Measurements from ENCODE around the gene RAD51AP2.
"Not testable (repeated sequence)": the region's sequence is repeated elsewhere in the genome, so short reads cannot be mapped to it uniquely, and the experiment has no call there.

Gene RAD51AP2

GRCh38 chr2:17506736-17507616 lies 11.3 kb downstream of the RAD51AP2 start:
- Histone ChIP-seq H3K27me3 (ENCODE audit: insufficient read depth, poor library complexity, severe bottlenecking) (no peaks in the 10 kb centered on the region), H3K4me3 (ENCODE audit: severe bottlenecking) (no peak overlapping the region), H3K9me3 (ENCODE audit: severe bottlenecking) (no peaks in the 10 kb centered on the region), H3K27ac (ENCODE audit: poor library complexity, severe bottlenecking) (no peak overlapping the region), H3K4me1 (ENCODE audit: insufficient read depth, poor library complexity, severe bottlenecking) (peaks cover 4% of the 10 kb centered on the region), H3K36me3 (ENCODE audit: low read depth) (no peaks in the 10 kb centered on the region)
- no peak for DNase-seq (ENCODE audit: low spot score)
- peak; percentile 61 for ATAC-seq (ENCODE audit: low read depth)
- TF ChIP-seq, protein P1, sequence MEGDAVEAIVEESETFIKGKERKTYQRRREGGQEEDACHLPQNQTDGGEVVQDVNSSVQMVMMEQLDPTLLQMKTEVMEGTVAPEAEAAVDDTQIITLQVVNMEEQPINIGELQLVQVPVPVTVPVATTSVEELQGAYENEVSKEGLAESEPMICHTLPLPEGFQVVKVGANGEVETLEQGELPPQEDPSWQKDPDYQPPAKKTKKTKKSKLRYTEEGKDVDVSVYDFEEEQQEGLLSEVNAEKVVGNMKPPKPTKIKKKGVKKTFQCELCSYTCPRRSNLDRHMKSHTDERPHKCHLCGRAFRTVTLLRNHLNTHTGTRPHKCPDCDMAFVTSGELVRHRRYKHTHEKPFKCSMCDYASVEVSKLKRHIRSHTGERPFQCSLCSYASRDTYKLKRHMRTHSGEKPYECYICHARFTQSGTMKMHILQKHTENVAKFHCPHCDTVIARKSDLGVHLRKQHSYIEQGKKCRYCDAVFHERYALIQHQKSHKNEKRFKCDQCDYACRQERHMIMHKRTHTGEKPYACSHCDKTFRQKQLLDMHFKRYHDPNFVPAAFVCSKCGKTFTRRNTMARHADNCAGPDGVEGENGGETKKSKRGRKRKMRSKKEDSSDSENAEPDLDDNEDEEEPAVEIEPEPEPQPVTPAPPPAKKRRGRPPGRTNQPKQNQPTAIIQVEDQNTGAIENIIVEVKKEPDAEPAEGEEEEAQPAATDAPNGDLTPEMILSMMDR (IDR thresholded peaks at IDR 0.05; ENCODE audit: poor library complexity, severe bottlenecking), result no peak

DNA sequence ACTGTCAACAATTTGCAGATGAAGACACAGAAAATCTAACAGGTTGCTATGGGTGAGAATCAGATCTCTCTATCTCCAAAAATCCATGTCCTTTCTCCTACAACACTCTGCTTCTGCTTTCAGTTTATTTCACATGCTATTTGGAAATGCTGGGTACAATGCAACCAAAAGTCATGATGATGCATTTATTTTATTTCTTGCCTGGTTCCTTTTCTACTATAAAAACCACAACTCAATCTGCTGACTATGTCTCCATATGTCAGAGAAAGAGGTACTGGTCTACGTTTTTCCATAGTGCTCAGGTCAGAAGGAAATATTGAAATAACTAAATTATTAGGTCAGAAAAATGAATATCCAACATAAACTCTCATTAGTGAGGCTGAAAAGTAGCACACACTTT lies 20.5 kb downstream of the RAD51AP2 start:
- Histone ChIP-seq H3K4me3 (ENCODE audit: severe bottlenecking) (no peak overlapping the region), H3K36me3 (ENCODE audit: low read depth) (no peaks in the 10 kb centered on the region), H3K27ac (ENCODE audit: poor library complexity, severe bottlenecking) (no peak overlapping the region), H3K4me1 (ENCODE audit: insufficient read depth, poor library complexity, severe bottlenecking) (peaks cover 7% of the 10 kb centered on the region), H3K9me3 (ENCODE audit: severe bottlenecking) (no peaks in the 10 kb centered on the region), H3K27me3 (ENCODE audit: insufficient read depth, poor library complexity, severe bottlenecking) (no peaks in the 10 kb centered on the region)
- TF ChIP-seq, protein P1 (IDR thresholded peaks at IDR 0.05; ENCODE audit: poor library complexity, severe bottlenecking), result no peak
- DNase-seq (ENCODE audit: low spot score) (no peak), ATAC-seq (ENCODE audit: low read depth) (no peak)

- Histone ChIP-seq H3K4me3 (ENCODE audit: severe bottlenecking) (no peak overlapping the region), H3K36me3 (ENCODE audit: low read depth) (no peaks in the 10 kb centered on the region), H3K9me3 (ENCODE audit: severe bottlenecking) (no peaks in the 10 kb centered on the region), H3K4me1 (ENCODE audit: insufficient read depth, poor library complexity, severe bottlenecking) (peaks cover 7% of the 10 kb centered on the region), H3K27me3 (ENCODE audit: insufficient read depth, poor library complexity, severe bottlenecking) (no peaks in the 10 kb centered on the region), H3K27ac (ENCODE audit: poor library complexity, severe bottlenecking) (peak overlapping the region; percentile 33)
- DNase-seq (ENCODE audit: low spot score), result no peak
- peak; percentile 78 for ATAC-seq (ENCODE audit: low read depth)
- TF ChIP-seq, protein P1 (IDR thresholded peaks at IDR 0.05; ENCODE audit: poor library complexity, severe bottlenecking), result no peak
These were observed 22.6 kb downstream of the RAD51AP2 start for GRCh38 chr2:17495590-17495989.

GRCh38 chr2:17490165-17490564 lies 28.1 kb downstream of the RAD51AP2 start:
- H3K4me1 ChIP-seq (ENCODE audit: insufficient read depth, poor library complexity, severe bottlenecking); DNase-seq (ENCODE audit: low spot score); ATAC-seq (ENCODE audit: low read depth); H3K4me3 ChIP-seq (ENCODE audit: severe bottlenecking); H3K9me3 ChIP-seq (ENCODE audit: severe bottlenecking); H3K27me3 ChIP-seq (ENCODE audit: insufficient read depth, poor library complexity, severe bottlenecking); H3K36me3 ChIP-seq (ENCODE audit: low read depth); H3K27ac ChIP-seq (ENCODE audit: poor library complexity, severe bottlenecking): not testable (repeated sequence)

DNA sequence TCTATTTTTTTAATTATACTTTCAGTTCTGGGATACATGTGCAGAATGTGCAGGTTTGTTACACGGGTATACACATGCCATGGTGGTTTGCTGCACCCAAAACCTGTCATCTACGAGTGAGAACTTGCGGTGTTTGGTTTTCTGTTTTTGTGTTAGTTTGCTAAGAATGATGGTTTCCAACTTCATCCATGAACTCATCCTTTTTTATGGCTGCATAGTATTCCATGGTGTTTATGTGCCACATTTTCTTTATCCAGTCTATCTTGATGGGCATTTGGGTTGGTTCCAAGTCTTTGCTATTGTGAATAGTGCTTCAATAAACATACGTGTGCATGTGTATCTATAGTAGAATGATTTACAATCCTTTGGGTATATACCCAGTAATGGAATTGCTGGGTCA lies 29.6 kb downstream of the RAD51AP2 start:
- H3K27me3 ChIP-seq (ENCODE audit: insufficient read depth, poor library complexity, severe bottlenecking); ATAC-seq (ENCODE audit: low read depth); H3K4me1 ChIP-seq (ENCODE audit: insufficient read depth, poor library complexity, severe bottlenecking); H3K36me3 ChIP-seq (ENCODE audit: low read depth); H3K9me3 ChIP-seq (ENCODE audit: severe bottlenecking); DNase-seq (ENCODE audit: low spot score); H3K27ac ChIP-seq (ENCODE audit: poor library complexity, severe bottlenecking); H3K4me3 ChIP-seq (ENCODE audit: severe bottlenecking): not testable (repeated sequence)

GRCh38 chr2:17483496-17483895 lies 34.7 kb downstream of the RAD51AP2 start:
- Histone ChIP-seq H3K4me1 (ENCODE audit: insufficient read depth, poor library complexity, severe bottlenecking) (no peaks in the 10 kb centered on the region), H3K27ac (ENCODE audit: poor library complexity, severe bottlenecking) (no peak overlapping the region), H3K9me3 (ENCODE audit: severe bottlenecking) (no peaks in the 10 kb centered on the region), H3K36me3 (ENCODE audit: low read depth) (no peaks in the 10 kb centered on the region), H3K4me3 (ENCODE audit: severe bottlenecking) (no peak overlapping the region), H3K27me3 (ENCODE audit: insufficient read depth, poor library complexity, severe bottlenecking) (no peaks in the 10 kb centered on the region)
- TF ChIP-seq, protein P1 (IDR thresholded peaks at IDR 0.05; ENCODE audit: poor library complexity, severe bottlenecking), result no peak
- DNase-seq (ENCODE audit: low spot score) (no peak), ATAC-seq (ENCODE audit: low read depth) (no peak)

Data from RWPE2 (cell line).